NCI-H526 treated with DMSO at 0.1 percent for 48 hours (cell line): Measurements from ENCODE around the gene FHL2.

Experiments
- DNase-seq: peaks from one replicate; lab custom pipeline; 2025; lab: John Stamatoyannopoulos, UW

Gene FHL2

DNA sequence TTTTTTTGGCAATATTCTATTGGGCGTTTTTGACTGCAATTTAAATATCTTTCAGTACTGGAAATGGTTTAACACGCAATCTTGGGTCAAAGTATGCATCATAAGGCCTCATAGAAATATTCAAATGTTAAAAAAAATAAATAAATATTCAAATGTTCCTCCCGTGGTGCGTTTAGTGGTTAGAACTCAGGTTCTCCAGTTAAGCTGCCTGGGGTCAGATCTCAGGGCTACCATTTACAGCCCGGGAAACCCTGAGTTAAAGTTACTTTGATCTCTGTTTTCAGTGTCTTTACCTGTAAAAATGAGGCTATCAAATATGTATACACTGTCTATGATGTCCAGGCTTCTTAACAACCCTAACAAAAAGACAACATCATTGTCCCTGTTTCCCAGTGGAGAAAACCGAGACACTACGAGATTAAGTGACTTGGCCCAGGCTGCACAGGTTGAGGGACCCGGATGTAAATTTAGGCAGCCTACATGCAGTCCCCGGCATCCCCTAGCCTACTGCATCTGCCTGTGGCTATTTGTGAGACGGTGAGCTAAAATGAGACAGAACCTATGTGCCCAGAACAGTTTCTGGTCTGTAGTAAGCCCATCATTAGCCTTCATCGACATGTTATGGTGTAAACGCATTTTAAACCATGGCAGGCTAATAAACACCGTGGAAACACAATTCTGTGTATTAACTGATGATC lies 1.7 kb downstream of the FHL2 start:
- DNase-seq: peak; percentile 38

DNA sequence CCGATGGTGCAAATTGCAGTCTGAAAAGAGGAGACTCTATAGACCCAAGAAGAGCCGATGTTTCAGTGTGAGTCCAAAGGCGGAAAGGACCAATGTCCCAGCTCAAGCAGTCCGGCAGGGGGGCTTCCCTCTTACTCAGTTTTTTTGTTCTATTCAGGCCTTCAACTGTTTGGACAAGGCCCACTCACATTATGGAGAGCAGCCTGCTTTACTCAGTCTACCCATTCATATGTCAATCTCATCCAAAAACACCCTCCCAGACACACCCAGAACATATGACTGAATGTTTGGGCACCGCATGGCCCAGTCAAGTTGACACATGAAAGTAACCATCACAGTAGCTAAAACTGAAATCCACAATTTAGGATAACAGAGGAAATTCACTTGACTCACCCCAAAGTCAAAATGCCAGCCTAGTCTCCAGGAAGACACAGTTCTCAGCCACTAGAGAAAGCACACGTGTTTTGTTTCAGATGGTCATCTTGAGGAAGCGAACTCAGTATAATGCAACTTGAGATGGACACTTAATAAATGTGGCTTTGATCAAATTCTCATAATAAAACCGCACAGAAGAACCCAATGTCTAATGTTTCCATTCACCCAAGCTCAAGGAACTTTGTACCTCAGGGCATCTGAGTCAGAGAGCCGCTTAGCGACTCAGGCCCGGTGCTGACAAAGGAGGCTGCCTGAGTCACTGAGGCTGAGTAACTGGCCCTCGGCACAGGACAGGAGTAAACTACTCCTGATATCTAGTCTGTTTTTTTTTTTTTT lies 2.4 kb downstream of the FHL2 start:
- no peak for DNase-seq

DNA sequence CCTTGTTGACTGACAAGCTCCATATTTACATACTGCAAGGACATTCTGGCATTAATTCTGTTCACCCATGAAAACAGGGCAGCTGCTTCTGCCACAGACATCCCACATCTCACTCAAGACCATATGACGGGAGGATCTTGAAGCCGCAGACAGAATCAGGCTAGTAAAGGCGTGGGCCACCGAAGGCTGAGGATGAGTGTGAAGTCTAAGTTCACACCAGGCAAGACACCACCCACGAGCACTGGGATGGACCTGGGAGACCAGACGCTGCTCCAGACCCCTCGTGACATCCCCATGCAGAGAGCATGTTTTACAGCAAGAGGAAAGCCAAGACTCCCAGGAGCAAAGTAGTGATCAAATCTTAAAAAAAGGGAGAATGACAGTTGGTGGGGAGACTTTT lies 3.2 kb downstream of the FHL2 start:
- DNase-seq: no peak

DNA sequence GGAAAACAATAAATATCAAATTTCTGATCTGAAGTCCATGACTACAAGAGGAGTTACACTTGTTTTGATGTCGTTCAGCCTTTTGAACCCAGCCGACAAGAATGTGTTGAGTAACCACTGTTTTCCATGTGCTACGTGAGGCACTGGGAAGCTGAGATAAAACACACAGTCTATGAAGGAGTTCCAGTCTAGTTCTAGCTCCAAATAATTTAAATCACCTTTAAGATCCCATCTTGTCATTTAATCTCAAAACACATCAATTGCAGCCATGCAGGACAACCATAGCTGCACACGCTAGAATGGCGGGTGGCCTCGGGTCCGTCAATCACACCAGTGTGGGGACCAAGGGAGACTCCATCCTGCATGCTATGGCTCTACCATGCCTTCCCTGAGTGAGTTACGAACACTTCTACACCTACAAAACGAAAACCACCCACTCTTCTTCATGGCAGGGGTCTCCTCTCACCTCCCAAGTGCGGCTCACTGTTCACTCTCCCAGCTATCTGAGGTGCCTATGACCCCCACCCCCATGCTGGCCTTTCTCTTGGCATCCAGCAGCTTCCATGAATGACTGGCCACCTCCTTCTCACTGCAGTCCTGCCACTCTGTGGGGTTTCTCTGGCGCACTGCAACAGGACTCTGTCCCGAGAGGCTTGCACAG lies 3.8 kb downstream of the FHL2 start:
- no peak for DNase-seq

GRCh38 chr2:105393373-105394055 lies 5.3 kb downstream of the FHL2 start:
- DNase-seq: no peak

DNA sequence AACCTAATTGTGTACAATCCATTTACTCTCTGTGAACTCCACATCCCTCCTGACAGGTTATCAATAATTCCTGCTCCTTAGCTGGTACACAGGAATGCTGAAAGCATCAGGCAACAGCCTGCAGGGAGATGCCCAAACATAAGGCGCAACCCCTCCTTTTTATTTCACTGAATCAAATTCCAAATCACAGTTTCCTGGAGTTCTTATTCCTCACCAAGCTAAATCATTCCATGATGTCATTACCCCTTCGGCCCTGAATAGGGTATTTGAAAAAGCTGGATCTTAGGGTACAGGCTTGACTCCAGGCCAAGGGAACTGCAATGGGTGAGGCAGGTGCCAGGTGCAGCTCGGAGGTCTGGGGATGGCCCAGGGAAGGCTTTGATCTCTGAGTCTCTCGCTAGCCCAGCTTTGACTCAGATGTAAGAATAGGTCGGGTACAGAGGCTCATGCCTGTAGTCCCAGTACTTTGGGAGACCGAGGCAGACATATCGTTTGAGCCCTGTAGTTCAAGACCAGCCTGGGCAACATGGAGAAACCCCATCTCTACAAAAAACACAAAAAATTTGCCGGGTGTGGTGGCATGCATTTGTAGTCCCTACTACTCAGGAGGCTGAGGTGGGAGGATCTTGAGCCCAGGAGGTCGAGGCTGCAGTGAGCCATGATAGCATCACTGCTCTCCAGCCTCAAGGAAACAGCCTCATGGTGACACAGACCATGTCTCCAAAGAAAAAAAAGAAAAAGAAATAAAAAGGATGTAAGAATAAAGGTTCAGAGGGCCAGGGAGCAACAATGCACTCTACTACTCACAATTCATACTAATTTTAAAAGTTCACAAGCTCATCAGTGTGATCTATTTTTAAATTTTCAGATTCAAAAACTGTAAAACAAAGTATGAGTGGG lies 6.8 kb downstream of the FHL2 start:
- no peak for DNase-seq

DNA sequence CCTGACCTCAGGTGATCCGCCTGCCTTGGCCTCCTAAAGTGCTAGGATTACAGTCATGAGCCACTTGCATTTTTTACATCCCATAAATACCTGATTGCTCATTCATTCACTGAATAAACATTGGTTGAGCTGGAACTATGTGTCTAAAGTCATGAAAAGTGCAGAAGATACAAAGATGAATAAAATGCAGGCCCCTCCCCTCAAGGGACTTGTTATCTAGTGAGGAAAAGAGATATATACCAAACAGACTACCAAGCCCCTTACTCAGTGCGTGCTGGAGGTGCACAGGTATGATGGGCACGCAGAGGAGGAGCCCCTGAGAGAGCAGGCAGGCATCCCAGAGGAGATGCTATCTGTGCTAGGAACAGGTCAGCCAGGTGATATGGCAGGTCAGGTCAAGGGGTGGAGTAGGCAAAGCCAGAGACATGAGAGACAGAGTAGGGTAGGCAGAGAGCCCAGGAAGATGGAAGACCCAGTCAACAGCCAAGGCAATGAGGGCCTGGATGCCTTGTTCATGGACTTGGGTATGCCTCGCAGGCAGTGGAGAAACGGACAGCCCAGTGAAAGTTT lies 7.7 kb downstream of the FHL2 start:
- DNase-seq: no peak

DNA sequence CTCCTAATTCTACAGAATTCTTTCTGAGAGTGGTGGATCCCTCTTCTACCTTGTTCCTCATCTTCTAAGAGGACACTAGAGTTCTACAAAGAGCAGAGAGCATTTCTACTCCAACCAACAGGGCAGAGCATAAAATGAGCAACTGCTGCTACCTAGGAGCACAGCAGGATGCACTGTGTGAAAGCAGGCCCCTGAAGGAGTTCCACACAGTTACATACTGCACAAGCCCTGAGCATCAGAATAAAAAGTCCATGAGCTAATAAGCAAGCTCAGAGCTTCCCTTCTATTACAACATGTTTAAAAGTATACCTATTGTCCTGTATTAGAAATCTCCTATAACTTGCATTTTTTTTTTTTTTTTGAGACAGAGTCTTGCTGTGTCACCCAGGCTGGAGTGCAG lies 8.4 kb downstream of the FHL2 start:
- no peak for DNase-seq

GRCh38 chr2:105388971-105389381 lies 9.9 kb downstream of the FHL2 start:
- no peak for DNase-seq

- DNase-seq: no peak
Measured at GRCh38 chr2:105387225-105387624, 11.6 kb downstream of the FHL2 start.

- DNase-seq: no peak
Measured at GRCh38 chr2:105385731-105386540, 12.9 kb downstream of the FHL2 start.

DNA sequence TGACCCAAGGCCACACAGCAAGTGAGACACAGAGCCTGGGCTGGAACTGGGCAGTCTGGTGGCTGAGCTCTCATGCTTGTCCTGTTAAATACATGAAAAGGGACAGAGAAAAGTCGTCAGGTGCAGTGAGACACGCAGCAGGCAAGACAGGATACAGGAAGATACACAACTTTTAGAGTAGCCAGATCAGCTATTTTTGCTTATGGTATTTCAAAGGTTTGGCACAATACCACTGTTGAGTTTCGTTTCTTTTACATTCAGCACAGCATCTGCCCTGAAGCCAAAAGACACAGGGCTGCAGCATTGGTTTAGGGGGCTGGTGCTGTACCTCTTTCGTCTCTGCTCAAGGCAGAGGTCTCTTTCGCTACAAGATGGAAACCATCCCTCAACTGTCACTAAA lies 14.0 kb downstream of the FHL2 start:
- DNase-seq: no peak

DNA sequence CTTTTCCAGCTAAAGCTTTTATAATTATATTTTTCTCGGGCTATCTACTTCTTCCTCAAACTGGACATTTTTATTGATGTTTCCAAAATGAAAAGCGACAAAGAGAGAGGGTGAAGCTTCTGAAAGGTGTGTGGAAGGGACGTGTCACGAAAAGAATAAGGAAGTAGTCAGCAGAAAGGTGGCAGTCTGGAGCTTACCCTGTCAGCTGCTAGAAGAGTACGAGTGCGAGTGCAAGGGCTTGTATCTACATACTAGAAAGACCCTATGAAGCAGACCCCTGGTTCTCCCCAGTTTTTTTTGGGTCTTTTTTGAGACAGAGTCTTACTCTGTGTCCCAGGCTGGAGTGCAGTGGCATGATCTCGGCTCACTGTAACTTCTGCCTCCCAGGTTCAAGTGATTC lies 14.6 kb downstream of the FHL2 start:
- no peak for DNase-seq

- DNase-seq: no peak
Measured at GRCh38 chr2:105383432-105384166, 15.3 kb downstream of the FHL2 start.

GRCh38 chr2:105382177-105382576 lies 16.7 kb downstream of the FHL2 start:
- no peak for DNase-seq

- DNase-seq: no peak
Measured at GRCh38 chr2:105381101-105381668, 17.7 kb downstream of the FHL2 start.

GRCh38 chr2:105380432-105381100 lies 18.3 kb downstream of the FHL2 start:
- no peak for DNase-seq

GRCh38 chr2:105379741-105380186 lies 19.1 kb downstream of the FHL2 start:
- no peak for DNase-seq
